Aorta (tissue), 5 donors: ENCODE measurements around the gene RAB11FIP4. TPM values are rescaled to one million over a fixed set of nuclear protein-coding genes. Genes with fewer than 3 reads are reported as not detected.
A peak's percentile ranks its signal among the peaks of the same experiment; 100 is the strongest.

ENCODE experiments used
- ATAC-seq: fragments of 200-7000 bp; cut with Tn5 transposase; one replicate; pipeline ENCODE4 v1.9.1; 2022; ENCODE audit warnings: moderate library complexity; ENCODE audit not compliant: low FRiP score
- DNase-seq, 2 donors: peaks; one replicate each; pipeline ENCODE4 v3.0.0-alpha.2; 2020
- H3K27ac ChIP-seq, 2 donors: one replicate each; pipeline ENCODE4 v1.5.1; 2013; ENCODE audit warnings: low read length in 2 of 2, mild to moderate bottlenecking in 2 of 2, moderate library complexity in 2 of 2, control low read depth in 1 of 2, inconsistent platforms in 1 of 2, low read depth in 1 of 2
- H3K27me3 ChIP-seq, 2 donors: one replicate each; pipeline ENCODE4 v1.6.1; 2013; ENCODE audit warnings: control low read depth in 1 of 2, low read length in 1 of 2, mild to moderate bottlenecking in 1 of 2, moderate library complexity in 1 of 2; ENCODE audit not compliant: insufficient read depth in 2 of 2, control insufficient read depth in 1 of 2
- H3K36me3 ChIP-seq, 2 donors: one replicate each; pipeline ENCODE4 v1.6.1; 2013; ENCODE audit warnings: control low read depth in 1 of 2, low read length in 1 of 2, mild to moderate bottlenecking in 1 of 2; ENCODE audit not compliant: insufficient read depth in 2 of 2, control insufficient read depth in 1 of 2
- H3K4me1 ChIP-seq, 2 donors: one replicate each; pipeline ENCODE4 v1.6.1; 2013; ENCODE audit warnings: low read length in 2 of 2, control low read depth in 1 of 2, mild to moderate bottlenecking in 1 of 2, moderate library complexity in 1 of 2; ENCODE audit not compliant: insufficient read depth in 2 of 2, control insufficient read depth in 1 of 2
- H3K4me3 ChIP-seq, 2 donors: one replicate each; pipeline ENCODE4 v1.5.1; 2013; ENCODE audit warnings: low read length in 2 of 2, control low read depth in 1 of 2, mild to moderate bottlenecking in 1 of 2
- H3K9me3 ChIP-seq: one replicate; pipeline ENCODE4 v1.6.1; 2013; ENCODE audit warnings: mild to moderate bottlenecking, low read length; ENCODE audit not compliant: control insufficient read depth
- WGBS, 2 donors: extraction: QIAGEN DNeasy Blood & Tissue Kit; methylation state at CpG; one replicate each; pipeline ENCODE4 v1.1.7; 2013; 5-methylcytosine and 5-hydroxymethylcytosine counted together
- intact Hi-C, 2 donors: fragments of 100-400 bp; cut with DNase I; formaldehyde crosslinking; loops; one replicate each; pipeline versions ENCODE4 v1.14.2 to v1.15.0; 2022
- microRNA-seq, 2 donors: library from miRNA; unstranded; fragments of <30 nt; microRNA quantifications; one replicate each; pipeline ENCODE4 v1.2.0, GENCODE V29; 2020
- polyA plus RNA-seq, 2 donors: library from polyadenylated mRNA; stranded (reverse); fragments of 200-250 nt; gene quantifications; one replicate each; pipeline ENCODE4 v1.2.3, GENCODE V29; 2013
- total RNA-seq, 2 donors: library from RNA; stranded (reverse); fragmentation: NEBNext Ultra II Directional; extraction: Animal tissue kit (Norgen Biotek cat#: 25700); gene quantifications; one replicate each; pipeline ENCODE4 v1.2.1, GENCODE V29; 2021
- donor health status: healthy with polysubstance abuse.
- donor health status: Bipolar disorder and iron deficiency.
- donor health status: DM: no; HTN: no; CAD: no.
- donor health status: DM: no; HTN: no; CAD: no.
- donor health status: DM: yes; HTN: yes; CAD: no.

The RAB11FIP4 gene
- total and polyA plus RNA-seq, 4 donors: 0.15 to 2.6 (median 1.4) TPM

GRCh38 chr17:31583772-31584356 is 192.4 kb downstream of the RAB11FIP4 start:
- Histone ChIP-seq H3K4me1 (peaks cover 0 to 4% of the 10 kb centered on the region in 2 donors), H3K36me3 (no peaks in the 10 kb centered on the region), H3K27ac (no peak overlapping the region), H3K4me3 (no peak overlapping the region), H3K27me3 (no peaks in the 10 kb centered on the region), H3K9me3 (no peaks in the 10 kb centered on the region)
- 81% methylated on average over 7 of the region's 7 CpGs for WGBS, 2 donors
- intact Hi-C loops: loop anchor here in 1 of 2 donors (5.0 kb wide), 1 partner anchor 113 kb away; no protein-coding TSS in a partner anchor
- DNase-seq: no peak
- ATAC-seq: no peak

GRCh38 chr17:31584438-31585279 is 193.2 kb downstream of the RAB11FIP4 start:
- H3K27ac ChIP-seq: no peak overlapping the region
- H3K27me3 ChIP-seq: no peaks in the 10 kb centered on the region
- ATAC-seq (no peak), DNase-seq (no peak)
- no peaks in the 10 kb centered on the region for H3K9me3 ChIP-seq
- no peaks in the 10 kb centered on the region for H3K36me3 ChIP-seq
- 97% methylated on average over 6 of the region's 6 CpGs for WGBS, 2 donors
- intact Hi-C loops: loop anchor here in 1 of 2 donors (5.0 kb wide), 1 partner anchor 113 kb away; no protein-coding TSS in a partner anchor
- H3K4me1 ChIP-seq: peaks cover 0 to 4% of the 10 kb centered on the region in 2 donors
- no peak overlapping the region for H3K4me3 ChIP-seq

GRCh38 chr17:31585280-31585630 is 193.8 kb downstream of the RAB11FIP4 start:
- Histone ChIP-seq H3K4me1 (peaks cover 0 to 4% of the 10 kb centered on the region in 2 donors), H3K36me3 (no peaks in the 10 kb centered on the region), H3K9me3 (no peaks in the 10 kb centered on the region), H3K27ac (no peak overlapping the region), H3K4me3 (no peak overlapping the region), H3K27me3 (no peaks in the 10 kb centered on the region)
- WGBS, 2 donors: 94 to 95% methylated on average over 6 of the region's 6 CpGs
- DNase-seq (no peak), ATAC-seq (no peak)
- intact Hi-C loops: no loop called here

GRCh38 chr17:31586946-31587345 is 195.5 kb downstream of the RAB11FIP4 start:
- ATAC-seq (peak; percentile 59), DNase-seq (peak in 1 of 2 donors; percentile 63)
- no peaks in the 10 kb centered on the region for H3K9me3 ChIP-seq
- no peaks in the 10 kb centered on the region for H3K36me3 ChIP-seq
- H3K27ac ChIP-seq: peak overlapping the region; percentile 6 to 80
- WGBS, 2 donors: 2 to 5% methylated on average over 5 of the region's 5 CpGs
- peaks cover 0 to under 1% of the 10 kb centered on the region in 2 donors for H3K4me1 ChIP-seq
- H3K4me3 ChIP-seq: no peak overlapping the region
- H3K27me3 ChIP-seq: no peaks in the 10 kb centered on the region
- intact Hi-C loops: no loop called here

- no peak for ATAC-seq
- peak overlapping the region in 1 of 2 donors; percentile 28 for H3K27ac ChIP-seq
- WGBS, 2 donors: 42 to 47% methylated on average over 4 of the region's 4 CpGs
These were observed 196.0 kb downstream of the RAB11FIP4 start for GRCh38 chr17:31587462-31587861.

More at GRCh38 chr17:31587462-31587861, 196.0 kb downstream of the RAB11FIP4 start:
- H3K27me3 ChIP-seq: no peaks in the 10 kb centered on the region
- no peak overlapping the region for H3K4me3 ChIP-seq
- H3K9me3 ChIP-seq: no peaks in the 10 kb centered on the region
- peak in 1 of 2 donors; percentile 18 for DNase-seq
- H3K4me1 ChIP-seq: no peaks in the 10 kb centered on the region
- intact Hi-C loops: no loop called here
- H3K36me3 ChIP-seq: no peaks in the 10 kb centered on the region

Small RNA genes within 50 kb of the gene (microRNA-seq; reads per million reads assigned to microRNA genes)
- 442 to 4,850 reads per million in 2 donors for gene MIR193A
- 0 to 7.7 reads per million in 2 donors for gene MIR365B
- 2.0 to 17.3 reads per million in 2 donors for gene MIR4725

Other genes starting within 250 kb of the RAB11FIP4 start
- under 1 TPM in 1 of 2 donors, not detected in 1; 0.65 TPM for gene OMG, start 94.4 kb upstream of the RAB11FIP4 start, total RNA-seq
- gene OMG, start 94.4 kb upstream of the RAB11FIP4 start, polyA plus RNA-seq: not detected
- 10 to 100 TPM; 12.7 to 16.9 TPM for gene EVI2B, start 77.6 kb upstream of the RAB11FIP4 start, total RNA-seq
- gene EVI2B, start 77.6 kb upstream of the RAB11FIP4 start, polyA plus RNA-seq: 10 to 100 TPM in 1 of 2 donors, 1 to 10 TPM in 1; 1.7 to 29.9 TPM
- gene EVI2A, start 70.1 kb upstream of the RAB11FIP4 start, total RNA-seq: 10 to 100 TPM in 1 of 2 donors, 1 to 10 TPM in 1; 9.2 to 15.5 TPM
- 10 to 100 TPM in 1 of 2 donors, 1 to 10 TPM in 1; 3.8 to 37.2 TPM for gene EVI2A, start 70.1 kb upstream of the RAB11FIP4 start, polyA plus RNA-seq